HEK293 (cell line): Measurements from ENCODE around the gene SPATA33.
A peak's percentile ranks its signal among the peaks of the same experiment; 100 is the strongest.

ENCODE experiments used
- CTCF ChIA-PET: fragments of 350-600 bp; formaldehyde crosslinking; extraction: SDS; loops from one replicate; lab custom pipeline; 2021; ENCODE audit warnings: antibody characterized with exemption; lab: Yijun Ruan, JAX
- POLR2A ChIA-PET: fragments of 300-600 bp; formaldehyde crosslinking; extraction: SDS; loops from one replicate; lab custom pipeline; 2020; ENCODE audit warnings: antibody characterized with exemption, inconsistent platforms; lab: Yijun Ruan, JAX
- H3K27ac ChIP-seq: fragments of 200-500 bp; sonication (Bioruptor generic); 2 replicates; pipeline ENCODE4 v1.5.1; 2014; ENCODE audit warnings: low read depth, low read length, control low read depth, inconsistent platforms; ENCODE audit errors: extremely low read depth
- H3K36me3 ChIP-seq, 2 experiments: fragments of 200-500 bp in 1 of 2; sonication (Bioruptor generic) in 1 of 2; 1 replicate in 1 of 2; 2 replicates in 1 of 2; pipeline ENCODE4 v1.5.1; 2014 to 2017; ENCODE audit warnings: inconsistent platforms in 2 of 2, low read length in 2 of 2; ENCODE audit not compliant: control insufficient read depth in 2 of 2, insufficient read depth in 1 of 2
- H3K4me1 ChIP-seq: fragments of 200-500 bp; sonication (Bioruptor generic); 2 replicates; pipeline ENCODE4 v1.5.1; 2014; ENCODE audit warnings: mild to moderate bottlenecking, low read length, inconsistent platforms; ENCODE audit not compliant: control insufficient read depth, insufficient read depth
- H3K4me3 ChIP-seq: 2 replicates; pipeline ENCODE4 v1.5.1; 2011; ENCODE audit warnings: low read depth, mild to moderate bottlenecking, control low read depth, low read length, moderate library complexity
- H3K9me3 ChIP-seq: fragments of 200-500 bp; sonication (Bioruptor generic); 2 replicates; pipeline ENCODE4 v1.5.1; 2014; ENCODE audit warnings: low read depth, low read length, inconsistent platforms; ENCODE audit not compliant: control insufficient read depth, insufficient read depth
- CTCF ChIP-seq: fragments of 450-650 bp; formaldehyde crosslinking; IDR thresholded peaks from 2 replicates; pipeline ENCODE4 v1.5.1; 2016; ENCODE audit warnings: missing biosample characterization, missing genetic modification characterization
- GLI4 ChIP-seq: fragments of 450-650 bp; formaldehyde crosslinking; IDR thresholded peaks from 2 replicates; pipeline ENCODE4 v1.5.1; 2016; ENCODE audit warnings: missing biosample characterization, missing genetic modification characterization
- GLIS1 ChIP-seq: fragments of 450-650 bp; formaldehyde crosslinking; IDR thresholded peaks from 2 replicates; pipeline ENCODE4 v1.5.1; 2016; ENCODE audit warnings: missing biosample characterization, missing genetic modification characterization
- HOXC10 ChIP-seq: sonication (generic); formaldehyde crosslinking; IDR thresholded peaks from 2 replicates; pipeline ENCODE4 v1.8.1; 2023; ENCODE audit warnings: mild to moderate bottlenecking, missing genetic modification reagents
- HOXD13 ChIP-seq: sonication (generic); formaldehyde crosslinking; IDR thresholded peaks from 2 replicates; pipeline ENCODE4 v1.8.0; 2022; ENCODE audit warnings: missing genetic modification reagents, borderline replicate concordance
- SALL2 ChIP-seq: fragments of 450-650 bp; formaldehyde crosslinking; IDR thresholded peaks from 2 replicates; pipeline ENCODE4 v1.5.0; 2017; ENCODE audit warnings: missing biosample characterization, mild to moderate bottlenecking, missing genetic modification characterization, borderline replicate concordance
- ZBTB21 ChIP-seq: fragments of 450-650 bp; formaldehyde crosslinking; IDR thresholded peaks from 2 replicates; pipeline ENCODE4 v1.5.1; 2017; ENCODE audit warnings: missing biosample characterization, missing genetic modification characterization
- ZBTB26 ChIP-seq: fragments of 450-650 bp; formaldehyde crosslinking; optimal IDR thresholded peaks from 2 replicates; pipeline ENCODE3; 2016; ENCODE audit warnings: missing biosample characterization, mild to moderate bottlenecking, missing genetic modification characterization
- ZBTB6 ChIP-seq: fragments of 450-650 bp; formaldehyde crosslinking; IDR thresholded peaks from 2 replicates; pipeline ENCODE4 v1.5.1; 2017; ENCODE audit warnings: missing biosample characterization, missing genetic modification characterization
- ZFHX2 ChIP-seq: fragments of 450-650 bp; formaldehyde crosslinking; conservative IDR thresholded peaks from 2 replicates; pipeline ENCODE4 v1.5.1; 2016; ENCODE audit warnings: missing biosample characterization, missing genetic modification characterization
- ZFP3 ChIP-seq: fragments of 450-650 bp; formaldehyde crosslinking; IDR thresholded peaks from 2 replicates; pipeline ENCODE4 v1.5.1; 2016; ENCODE audit warnings: low read depth, missing biosample characterization, missing genetic modification characterization
- ZFP37 ChIP-seq: fragments of 450-650 bp; formaldehyde crosslinking; IDR thresholded peaks from 2 replicates; pipeline ENCODE4 v1.5.1; 2016; ENCODE audit warnings: missing biosample characterization, missing genetic modification characterization
- ZNF10 ChIP-seq: fragments of 450-650 bp; formaldehyde crosslinking; IDR thresholded peaks from 2 replicates; pipeline ENCODE4 v1.5.1; 2017; ENCODE audit warnings: missing biosample characterization, missing genetic modification characterization
- ZNF146 ChIP-seq: fragments of 450-650 bp; formaldehyde crosslinking; IDR thresholded peaks from 2 replicates; pipeline ENCODE4 v1.5.1; 2016; ENCODE audit warnings: missing biosample characterization, missing genetic modification characterization
- ZNF416 ChIP-seq: fragments of 450-650 bp; formaldehyde crosslinking; IDR thresholded peaks from 2 replicates; pipeline ENCODE4 v1.5.1; 2016; ENCODE audit warnings: missing biosample characterization, missing genetic modification characterization
- ZNF514 ChIP-seq: fragments of 450-650 bp; formaldehyde crosslinking; IDR thresholded peaks from 2 replicates; pipeline ENCODE4 v1.5.1; 2016; ENCODE audit warnings: missing biosample characterization, missing genetic modification characterization
- ZNF571 ChIP-seq: fragments of 450-650 bp; formaldehyde crosslinking; IDR thresholded peaks from 2 replicates; pipeline ENCODE4 v1.5.0; 2017; ENCODE audit warnings: missing biosample characterization, missing genetic modification characterization
- ZNF580 ChIP-seq: fragments of 450-650 bp; formaldehyde crosslinking; IDR thresholded peaks from 2 replicates; pipeline ENCODE4 v1.5.1; 2016; ENCODE audit warnings: missing biosample characterization, missing genetic modification characterization
- ZNF76 ChIP-seq: fragments of 450-650 bp; formaldehyde crosslinking; IDR thresholded peaks from 2 replicates; pipeline ENCODE4; 2016; ENCODE audit warnings: low read depth, missing biosample characterization, missing genetic modification characterization, borderline replicate concordance
- ZNF791 ChIP-seq: fragments of 450-650 bp; formaldehyde crosslinking; IDR thresholded peaks from 2 replicates; pipeline ENCODE4 v1.5.1; 2016; ENCODE audit warnings: missing biosample characterization, missing genetic modification characterization
- ZSCAN30 ChIP-seq: fragments of 450-650 bp; IDR thresholded peaks from 2 replicates; pipeline ENCODE4 v1.5.1; 2018; ENCODE audit warnings: missing biosample characterization, mild to moderate bottlenecking, missing genetic modification characterization, moderate library complexity
- ZSCAN5A ChIP-seq: fragments of 450-650 bp; formaldehyde crosslinking; IDR thresholded peaks from 2 replicates; pipeline ENCODE4 v1.5.1; 2016; ENCODE audit warnings: missing biosample characterization, missing genetic modification characterization
- TF ChIP-seq, protein P1 (sequence below): fragments of 450-650 bp; formaldehyde crosslinking; IDR thresholded peaks from 2 replicates; pipeline ENCODE4 v1.5.1; 2017; ENCODE audit warnings: missing biosample characterization, missing genetic modification characterization
- TF ChIP-seq, protein P2 (sequence below): fragments of 450-650 bp; formaldehyde crosslinking; IDR thresholded peaks from 2 replicates; pipeline ENCODE4 v1.5.1; 2016; ENCODE audit warnings: missing biosample characterization, missing genetic modification characterization

SPATA33 gene

DNA sequence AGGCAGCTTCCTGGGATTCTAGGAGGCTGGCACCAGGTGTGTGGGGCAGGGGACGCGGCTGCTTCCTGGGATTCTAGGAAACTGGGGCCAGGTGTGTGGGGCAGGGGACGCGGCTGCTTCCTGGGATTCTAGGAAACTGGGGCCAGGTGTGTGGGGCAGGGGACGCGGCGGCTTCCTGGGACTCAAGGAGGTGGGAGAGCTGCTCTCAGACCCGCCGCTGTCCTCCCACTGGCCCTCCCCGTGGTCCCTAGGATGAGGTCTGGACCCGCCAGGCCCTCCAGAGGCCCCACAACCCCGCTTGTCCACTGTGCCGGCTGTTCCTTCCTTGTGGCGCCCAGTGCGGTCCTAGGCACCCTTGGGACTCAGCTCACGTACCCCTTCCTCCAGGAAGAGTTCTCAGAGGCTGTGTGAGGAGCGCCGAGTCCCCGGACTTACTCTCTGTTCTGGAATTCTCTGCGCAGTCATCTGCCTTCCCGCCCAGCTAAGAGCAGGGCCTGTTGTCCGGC lies 43.6 kb upstream of the SPATA33 start (continued):
- TF ChIP-seq ZBTB26 (tag by site-specific recombination) (no peak), ZNF580 (no peak)

DNA sequence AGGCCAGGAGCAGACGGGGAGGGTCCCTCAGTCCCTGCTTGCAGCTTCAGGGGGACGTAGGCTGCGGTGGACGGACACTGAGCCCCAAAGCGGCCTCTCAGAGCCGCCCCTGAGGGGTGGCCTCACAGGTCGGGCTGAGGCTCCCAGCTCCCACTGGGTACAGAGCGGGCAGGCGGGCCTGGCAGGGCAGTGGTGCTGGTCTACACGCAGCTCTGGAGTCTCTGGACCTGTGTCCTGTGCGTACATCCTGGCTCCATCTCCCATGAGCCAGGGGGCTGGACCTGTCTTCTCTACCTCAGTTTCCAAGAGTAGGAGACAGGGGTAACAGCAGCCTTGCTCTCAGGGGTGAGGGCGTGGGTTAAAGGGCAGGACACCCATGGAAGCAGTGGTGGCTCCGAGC lies 42.5 kb upstream of the SPATA33 start:
- Histone ChIP-seq H3K36me3 (no peaks in the 10 kb centered on the region), H3K9me3 (no peaks in the 10 kb centered on the region), H3K4me3 (no peak overlapping the region), H3K27ac (no peak overlapping the region), H3K4me1 (no peaks in the 10 kb centered on the region)
- ChIA-PET POLR2A (interaction anchor here (1.5 kb wide), 1 partner anchor 20 kb away, joined by 4 read pairs; no protein-coding TSS in a partner anchor), CTCF (interaction anchor here (0.7 to 2.0 kb wide), 7 partner anchors 8 to 46 kb away, joined by 3 to 5 read pairs (median 4); no protein-coding TSS in a partner anchor)
- TF ChIP-seq ZFP37 (tag by site-specific recombination) (no peak), ZSCAN5A (tag by site-specific recombination) (no peak), ZNF146 (tag by site-specific recombination) (no peak), ZNF514 (tag by site-specific recombination) (no peak), ZNF10 (tag by site-specific recombination) (no peak), ZNF76 (tag by site-specific recombination) (no peak), ZBTB6 (tag by site-specific recombination) (no peak), ZNF571 (tag by site-specific recombination) (no peak), ZFHX2 (no peak), ZSCAN30 (tag by site-specific recombination) (no peak), ZFP3 (tag by site-specific recombination) (no peak), ZNF416 (tag by site-specific recombination) (no peak), GLI4 (no peak), GLIS1 (no peak), HOXC10 (CRISPR knock-in tag) (no peak), HOXD13 (CRISPR knock-in tag) (no peak)
- TF ChIP-seq, protein P1, sequence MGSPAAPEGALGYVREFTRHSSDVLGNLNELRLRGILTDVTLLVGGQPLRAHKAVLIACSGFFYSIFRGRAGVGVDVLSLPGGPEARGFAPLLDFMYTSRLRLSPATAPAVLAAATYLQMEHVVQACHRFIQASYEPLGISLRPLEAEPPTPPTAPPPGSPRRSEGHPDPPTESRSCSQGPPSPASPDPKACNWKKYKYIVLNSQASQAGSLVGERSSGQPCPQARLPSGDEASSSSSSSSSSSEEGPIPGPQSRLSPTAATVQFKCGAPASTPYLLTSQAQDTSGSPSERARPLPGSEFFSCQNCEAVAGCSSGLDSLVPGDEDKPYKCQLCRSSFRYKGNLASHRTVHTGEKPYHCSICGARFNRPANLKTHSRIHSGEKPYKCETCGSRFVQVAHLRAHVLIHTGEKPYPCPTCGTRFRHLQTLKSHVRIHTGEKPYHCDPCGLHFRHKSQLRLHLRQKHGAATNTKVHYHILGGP (tag by site-specific recombination) = no peak

GRCh38 chr16:89615596-89616090 lies 42.0 kb upstream of the SPATA33 start:
- H3K9me3 ChIP-seq = no peaks in the 10 kb centered on the region
- no peak overlapping the region for H3K4me3 ChIP-seq
- H3K4me1 ChIP-seq = no peaks in the 10 kb centered on the region
- no peak overlapping the region for H3K27ac ChIP-seq
- POLR2A ChIA-PET = no interaction called here
- CTCF ChIA-PET = interaction anchor here (0.6 to 2.0 kb wide), 4 partner anchors 13 to 103 kb away, joined by 3 to 5 read pairs (median 4); no protein-coding TSS in a partner anchor
- H3K36me3 ChIP-seq = no peaks in the 10 kb centered on the region
- TF ChIP-seq SALL2 (tag by site-specific recombination) (no peak), ZBTB21 (tag by site-specific recombination) (no peak), ZNF791 (tag by site-specific recombination) (no peak), CTCF (tag by site-specific recombination) (peak; percentile 51)
- TF ChIP-seq, protein P2, sequence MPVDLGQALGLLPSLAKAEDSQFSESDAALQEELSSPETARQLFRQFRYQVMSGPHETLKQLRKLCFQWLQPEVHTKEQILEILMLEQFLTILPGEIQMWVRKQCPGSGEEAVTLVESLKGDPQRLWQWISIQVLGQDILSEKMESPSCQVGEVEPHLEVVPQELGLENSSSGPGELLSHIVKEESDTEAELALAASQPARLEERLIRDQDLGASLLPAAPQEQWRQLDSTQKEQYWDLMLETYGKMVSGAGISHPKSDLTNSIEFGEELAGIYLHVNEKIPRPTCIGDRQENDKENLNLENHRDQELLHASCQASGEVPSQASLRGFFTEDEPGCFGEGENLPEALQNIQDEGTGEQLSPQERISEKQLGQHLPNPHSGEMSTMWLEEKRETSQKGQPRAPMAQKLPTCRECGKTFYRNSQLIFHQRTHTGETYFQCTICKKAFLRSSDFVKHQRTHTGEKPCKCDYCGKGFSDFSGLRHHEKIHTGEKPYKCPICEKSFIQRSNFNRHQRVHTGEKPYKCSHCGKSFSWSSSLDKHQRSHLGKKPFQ (tag by site-specific recombination) = 0 out of 2 replicates have a peak, but pooled peaks have one; percentile 44
